ENCODE data around the gene NPAS3.

DNA sequence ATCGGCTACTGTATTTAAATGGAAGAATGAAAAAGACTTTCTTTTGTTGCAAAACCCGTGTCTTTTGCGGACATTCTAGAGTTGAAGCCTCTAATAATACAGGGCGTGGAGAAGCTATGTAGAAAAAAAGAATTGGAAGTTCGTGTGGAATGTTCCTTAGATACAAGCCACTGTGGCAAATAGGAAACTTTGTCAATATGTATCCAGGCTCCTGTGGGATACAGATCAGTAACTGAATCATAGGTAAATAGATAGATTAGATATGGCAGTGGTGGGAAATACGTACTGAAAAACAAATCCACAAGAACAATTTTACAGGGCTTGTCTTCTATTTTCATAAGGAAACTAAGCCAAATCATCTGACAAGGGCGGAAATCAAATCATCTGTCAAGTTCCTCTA, 766.8 kb downstream of the NPAS3 start:
- TF ChIP-seq CTCF (IDR thresholded peaks at IDR 0.05; ENCODE audit: low read depth, low read length), result no peak
- TF ChIP-seq EZH2phosphoT487 (IDR thresholded peaks at IDR 0.05; ENCODE audit: low read depth), result no peak

All from OCI-LY3 (cell line).